ENCODE results near the gene ACSM6. TPM values are rescaled to one million over a fixed set of nuclear protein-coding genes. Genes with fewer than 3 reads are reported as not detected.

Gene ACSM6
- total RNA-seq, 1 donor: not detected

DNA sequence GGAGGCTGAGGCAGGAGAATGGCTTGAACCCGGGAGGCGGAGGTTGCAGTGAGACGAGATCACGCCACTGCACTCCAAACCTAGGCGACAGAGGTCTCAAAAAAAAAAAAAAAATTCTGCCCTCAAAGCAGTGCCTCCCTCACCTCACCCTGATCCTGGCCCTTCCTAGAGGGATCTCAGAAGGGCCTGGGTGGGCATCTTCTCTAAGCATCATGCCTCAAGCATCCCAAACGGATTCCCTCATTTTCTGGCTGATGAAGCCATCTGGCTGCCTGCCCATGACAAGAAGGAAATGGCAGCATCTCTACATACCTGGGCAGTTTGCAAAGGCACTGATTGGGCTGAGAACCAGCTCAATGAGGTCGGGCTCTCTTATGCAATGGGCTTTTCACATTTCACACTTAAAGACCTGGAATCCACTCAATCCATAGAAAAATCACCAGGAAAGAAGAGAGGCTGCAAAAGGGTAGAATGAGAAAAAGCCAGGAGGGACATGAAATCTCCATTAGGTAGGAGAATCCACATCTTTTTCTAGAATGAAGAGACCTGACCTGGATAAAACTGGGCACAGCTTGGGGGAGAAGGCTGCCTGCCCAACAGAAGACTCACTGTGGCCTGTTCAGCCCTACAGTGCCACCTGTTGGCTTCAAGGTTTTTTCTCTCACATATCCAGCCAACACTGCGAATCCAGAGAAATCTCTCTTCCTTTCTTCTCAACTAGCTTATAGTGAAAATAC, 48.7 kb downstream of the ACSM6 start:
- peaks cover 19% of the 10 kb centered on the region for H3K36me3 ChIP-seq (ENCODE audit: insufficient read depth, low read length)
- H3K4me3 ChIP-seq (ENCODE audit: insufficient read depth, low read length): no peak overlapping the region
- no peak overlapping the region for H3K27ac ChIP-seq (ENCODE audit: low read depth, low read length)

DNA sequence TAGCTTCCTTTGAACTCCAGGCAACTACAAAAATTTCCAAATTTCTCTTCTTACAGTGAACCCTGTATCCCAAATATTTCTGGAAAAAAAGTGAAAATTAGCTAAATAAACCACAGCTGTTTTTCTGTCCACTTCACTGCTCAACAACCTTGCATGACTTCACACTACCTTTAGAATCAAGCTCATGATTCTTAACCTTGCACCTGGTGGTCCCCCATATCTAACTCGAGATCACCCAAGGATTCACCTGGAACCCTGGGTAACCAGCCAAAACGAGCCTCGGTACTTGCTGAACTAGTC, 49.2 kb downstream of the ACSM6 start:
- H3K4me3 ChIP-seq (ENCODE audit: insufficient read depth, low read length): no peak overlapping the region
- TF ChIP-seq, protein P1, sequence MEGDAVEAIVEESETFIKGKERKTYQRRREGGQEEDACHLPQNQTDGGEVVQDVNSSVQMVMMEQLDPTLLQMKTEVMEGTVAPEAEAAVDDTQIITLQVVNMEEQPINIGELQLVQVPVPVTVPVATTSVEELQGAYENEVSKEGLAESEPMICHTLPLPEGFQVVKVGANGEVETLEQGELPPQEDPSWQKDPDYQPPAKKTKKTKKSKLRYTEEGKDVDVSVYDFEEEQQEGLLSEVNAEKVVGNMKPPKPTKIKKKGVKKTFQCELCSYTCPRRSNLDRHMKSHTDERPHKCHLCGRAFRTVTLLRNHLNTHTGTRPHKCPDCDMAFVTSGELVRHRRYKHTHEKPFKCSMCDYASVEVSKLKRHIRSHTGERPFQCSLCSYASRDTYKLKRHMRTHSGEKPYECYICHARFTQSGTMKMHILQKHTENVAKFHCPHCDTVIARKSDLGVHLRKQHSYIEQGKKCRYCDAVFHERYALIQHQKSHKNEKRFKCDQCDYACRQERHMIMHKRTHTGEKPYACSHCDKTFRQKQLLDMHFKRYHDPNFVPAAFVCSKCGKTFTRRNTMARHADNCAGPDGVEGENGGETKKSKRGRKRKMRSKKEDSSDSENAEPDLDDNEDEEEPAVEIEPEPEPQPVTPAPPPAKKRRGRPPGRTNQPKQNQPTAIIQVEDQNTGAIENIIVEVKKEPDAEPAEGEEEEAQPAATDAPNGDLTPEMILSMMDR (IDR thresholded peaks at IDR 0.05; ENCODE audit: extremely low read depth, low read depth, low read length): no peak
- H3K27me3 ChIP-seq (ENCODE audit: insufficient read depth, low read length): no peaks in the 10 kb centered on the region
- H2AFZ ChIP-seq (ENCODE audit: low read length): no peak overlapping the region
- no peak overlapping the region for H3K4me2 ChIP-seq (ENCODE audit: insufficient read depth, low read length)
- no peaks in the 10 kb centered on the region for H3K9me3 ChIP-seq (ENCODE audit: low read depth, low read length)
- peaks cover 20% of the 10 kb centered on the region for H3K4me1 ChIP-seq (ENCODE audit: insufficient read depth, low read length)
- H4K20me1 ChIP-seq (ENCODE audit: insufficient read depth, low read length): peaks cover 2% of the 10 kb centered on the region
- no peak overlapping the region for H3K27ac ChIP-seq (ENCODE audit: low read depth, low read length)
- DNase-seq (ENCODE audit: insufficient read length, low spot score, missing footprints): no peak
- H3K36me3 ChIP-seq (ENCODE audit: insufficient read depth, low read length): peaks cover 18% of the 10 kb centered on the region
- H3K79me2 ChIP-seq (ENCODE audit: insufficient read depth, low read length): no peaks in the 10 kb centered on the region

More for the DNA sequence above, 48.7 kb downstream of the ACSM6 start:
- Histone ChIP-seq H3K4me1 (ENCODE audit: insufficient read depth, low read length) (peaks cover 15% of the 10 kb centered on the region), H3K79me2 (ENCODE audit: insufficient read depth, low read length) (no peaks in the 10 kb centered on the region), H2AFZ (ENCODE audit: low read length) (no peak overlapping the region), H4K20me1 (ENCODE audit: insufficient read depth, low read length) (peaks cover 2% of the 10 kb centered on the region), H3K4me2 (ENCODE audit: insufficient read depth, low read length) (no peak overlapping the region), H3K27me3 (ENCODE audit: insufficient read depth, low read length) (no peaks in the 10 kb centered on the region), H3K9me3 (ENCODE audit: low read depth, low read length) (no peaks in the 10 kb centered on the region)
- TF ChIP-seq, protein P1 (IDR thresholded peaks at IDR 0.05; ENCODE audit: extremely low read depth, low read depth, low read length): peak; percentile 81
- DNase-seq (ENCODE audit: insufficient read length, low spot score, missing footprints): peak; percentile 89

DNA sequence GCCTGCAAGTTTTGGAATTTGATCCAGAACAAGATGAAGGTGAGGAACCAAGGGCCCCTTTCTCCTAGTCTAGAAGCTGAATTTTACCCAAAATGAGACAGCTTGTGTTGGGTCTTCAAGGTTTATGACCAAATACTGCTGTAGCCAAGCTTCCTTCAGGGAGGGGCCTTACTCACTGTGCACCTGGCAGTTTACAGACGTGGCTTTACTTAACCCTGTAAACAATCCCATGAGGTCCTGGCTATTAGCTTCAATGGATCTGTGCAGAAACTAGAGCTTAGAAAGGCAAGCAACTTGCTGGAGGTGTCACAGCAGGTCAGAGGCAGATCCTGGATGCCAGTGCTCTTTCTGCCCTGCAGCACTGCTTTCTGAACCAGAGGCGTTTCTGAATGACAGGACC, 50.1 kb downstream of the ACSM6 start:
- H3K4me2 ChIP-seq (ENCODE audit: insufficient read depth, low read length): no peak overlapping the region
- no peaks in the 10 kb centered on the region for H3K79me2 ChIP-seq (ENCODE audit: insufficient read depth, low read length)
- H3K27ac ChIP-seq (ENCODE audit: low read depth, low read length): no peak overlapping the region
- DNase-seq (ENCODE audit: insufficient read length, low spot score, missing footprints): no peak
- TF ChIP-seq, protein P1 (IDR thresholded peaks at IDR 0.05; ENCODE audit: extremely low read depth, low read depth, low read length): no peak
- H4K20me1 ChIP-seq (ENCODE audit: insufficient read depth, low read length): peaks cover 2% of the 10 kb centered on the region
- H3K36me3 ChIP-seq (ENCODE audit: insufficient read depth, low read length): peaks cover 16% of the 10 kb centered on the region
- H3K4me3 ChIP-seq (ENCODE audit: insufficient read depth, low read length): no peak overlapping the region
- no peaks in the 10 kb centered on the region for H3K9me3 ChIP-seq (ENCODE audit: low read depth, low read length)
- H2AFZ ChIP-seq (ENCODE audit: low read length): no peak overlapping the region
- peaks cover 22% of the 10 kb centered on the region for H3K4me1 ChIP-seq (ENCODE audit: insufficient read depth, low read length)
- H3K27me3 ChIP-seq (ENCODE audit: insufficient read depth, low read length): no peaks in the 10 kb centered on the region

- Histone ChIP-seq H3K27ac (ENCODE audit: low read depth, low read length) (no peak overlapping the region), H3K9me3 (ENCODE audit: low read depth, low read length) (no peaks in the 10 kb centered on the region), H3K27me3 (ENCODE audit: insufficient read depth, low read length) (no peaks in the 10 kb centered on the region), H3K36me3 (ENCODE audit: insufficient read depth, low read length) (peaks cover 13% of the 10 kb centered on the region), H2AFZ (ENCODE audit: low read length) (no peak overlapping the region), H3K4me3 (ENCODE audit: insufficient read depth, low read length) (no peak overlapping the region), H3K4me1 (ENCODE audit: insufficient read depth, low read length) (peaks cover 22% of the 10 kb centered on the region), H4K20me1 (ENCODE audit: insufficient read depth, low read length) (peaks cover 2% of the 10 kb centered on the region), H3K4me2 (ENCODE audit: insufficient read depth, low read length) (no peak overlapping the region), H3K79me2 (ENCODE audit: insufficient read depth, low read length) (no peaks in the 10 kb centered on the region)
- TF ChIP-seq, protein P1 (IDR thresholded peaks at IDR 0.05; ENCODE audit: extremely low read depth, low read depth, low read length): no peak
- DNase-seq (ENCODE audit: insufficient read length, low spot score, missing footprints): no peak
Observed at GRCh38 chr10:95245425-95246055, 51.5 kb downstream of the ACSM6 start.

Data from osteoblast (primary cell).